ENCODE results near the gene ASIC5. TPM values are rescaled to one million over a fixed set of nuclear protein-coding genes. Genes with fewer than 3 reads are reported as not detected.
A peak's percentile ranks its signal among the peaks of the same experiment; 100 is the strongest.

Gene ASIC5, protein sequence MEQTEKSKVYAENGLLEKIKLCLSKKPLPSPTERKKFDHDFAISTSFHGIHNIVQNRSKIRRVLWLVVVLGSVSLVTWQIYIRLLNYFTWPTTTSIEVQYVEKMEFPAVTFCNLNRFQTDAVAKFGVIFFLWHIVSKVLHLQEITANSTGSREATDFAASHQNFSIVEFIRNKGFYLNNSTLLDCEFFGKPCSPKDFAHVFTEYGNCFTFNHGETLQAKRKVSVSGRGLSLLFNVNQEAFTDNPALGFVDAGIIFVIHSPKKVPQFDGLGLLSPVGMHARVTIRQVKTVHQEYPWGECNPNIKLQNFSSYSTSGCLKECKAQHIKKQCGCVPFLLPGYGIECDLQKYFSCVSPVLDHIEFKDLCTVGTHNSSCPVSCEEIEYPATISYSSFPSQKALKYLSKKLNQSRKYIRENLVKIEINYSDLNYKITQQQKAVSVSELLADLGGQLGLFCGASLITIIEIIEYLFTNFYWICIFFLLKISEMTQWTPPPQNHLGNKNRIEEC
- total RNA-seq (2012; rRNA removed) (not detected in 2 replicates), polyA plus RNA-seq (2012; rRNA removed) (not detected in 2 replicates), Bru-seq, nascent RNA (not detected), BruChase-seq, experiment 1, labeled RNA remaining after a 6-hour chase (not detected), BruChase-seq, experiment 2, labeled RNA remaining after a 2-hour chase (percentile 3 among the genes with signal in this experiment)
- not detected in 2 replicates for polyA plus RNA-seq (2012; cell fraction: cytosol; rRNA removed)
- polyA plus RNA-seq (2012; cell fraction: nucleus; rRNA removed; ENCODE audit: low replicate concordance), result not detected in 2 replicates
- long read RNA-seq, result 0 reads

DNA sequence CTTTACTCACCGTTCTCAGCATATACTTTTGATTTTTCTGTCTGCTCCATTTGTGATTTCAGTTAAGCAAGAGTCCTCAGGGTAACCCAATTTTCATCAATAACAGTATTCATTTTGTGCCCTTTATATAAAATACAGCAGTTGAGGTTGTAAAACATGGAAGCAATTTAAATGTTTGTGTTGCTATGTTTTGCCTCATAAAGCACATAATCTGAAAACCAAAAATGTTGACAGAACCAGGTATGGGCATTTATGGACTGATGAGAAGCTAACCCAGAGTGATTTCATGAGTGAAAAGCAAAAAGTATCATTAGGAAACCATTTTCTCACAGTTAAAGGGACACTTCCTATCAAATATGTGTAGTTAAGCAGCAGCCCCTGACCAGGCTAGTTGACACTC is at the start of gene ASIC5:
TSS of gene ASIC5 (minus strand) at position 101 of the 400 bp plus-strand sequence. CDS start at position 50, 51 bp downstream.
- Histone ChIP-seq H4K5ac (ENCODE audit: low read depth, low read length) (no peak within 1 kb of the TSS), H2BK15ac (ENCODE audit: low read depth, low read length) (no peak within 1 kb of the TSS), H3K36me3 (ENCODE audit: control insufficient read depth, insufficient read depth, low read length) (no peaks in the 10 kb centered on the region), H4K8ac (ENCODE audit: low read depth in 2 of 2, low read length in 2 of 2) (no peak within 1 kb of the TSS), H3K9ac (ENCODE audit: low read depth, low read length) (no peak within 1 kb of the TSS), H3K18ac (ENCODE audit: low read depth, low read length) (no peak within 1 kb of the TSS), H3K9me3 (ENCODE audit: control insufficient read depth, insufficient read depth, low read length) (no peaks in the 10 kb centered on the region), H3K4ac (ENCODE audit: low read depth, low read length) (no peak within 1 kb of the TSS), H2BK20ac (ENCODE audit: low read depth, low read length) (no peak within 1 kb of the TSS), H3K9me1 (ENCODE audit: insufficient read depth, low read length) (no peaks in the 10 kb centered on the region), H2AFZ (replicated peaks; ENCODE audit: low read length, poor library complexity) (no peak within 1 kb of the TSS), H3K56ac (ENCODE audit: extremely low read depth, insufficient read depth, low read length) (no peak within 1 kb of the TSS), H3K4me1 (ENCODE audit: control insufficient read depth, insufficient read depth, low read length) (no peaks in the 10 kb centered on the region), H4K20me1 (ENCODE audit: insufficient read depth, low read length) (no peaks in the 10 kb centered on the region), H3K14ac (replicated peaks; ENCODE audit: low read depth, low read length) (no peak within 1 kb of the TSS), H3K27ac (ENCODE audit: insufficient read depth, low read length) (no peak within 1 kb of the TSS), H3K79me1 (ENCODE audit: low read depth in 1 of 2, low read length in 2 of 2) (no peaks in the 10 kb centered on the region), H3K23ac (ENCODE audit: low read depth, low read length) (no peak within 1 kb of the TSS), H3K4me2 (ENCODE audit: low read depth, low read length) (no peak within 1 kb of the TSS), H2BK120ac (ENCODE audit: low read depth, low read length) (no peak within 1 kb of the TSS), H2BK5ac (ENCODE audit: low read depth, low read length, poor library complexity, severe bottlenecking) (no peak within 1 kb of the TSS), H4K91ac (ENCODE audit: insufficient read depth, low read depth, low read length) (no peak within 1 kb of the TSS), H3K4me3 (ENCODE audit: insufficient read depth, low read depth, low read length) (no peak within 1 kb of the TSS), H3K27me3 (ENCODE audit: control insufficient read depth, insufficient read depth, low read length) (no peaks in the 10 kb centered on the region), H2AK9ac (replicated peaks; ENCODE audit: low read depth, low read length, poor library complexity) (no peak within 1 kb of the TSS), H2AK5ac (ENCODE audit: low read depth, low read length) (no peak within 1 kb of the TSS)
- DNase-seq (no peak), ATAC-seq (ENCODE audit: low read depth) (no peak)
- intact Hi-C loops (cut with micrococcal nuclease) (no loop called here), in situ Hi-C loops (cut with MboI; ENCODE audit: low sequenced_read_pairs) (no loop called here), dilution Hi-C loops (cut with HindIII; ENCODE audit: low sequenced_read_pairs, unreplicated experiment) (no loop called here)
- ChIA-PET POLR2A (ENCODE audit: unreplicated experiment) (no interaction called here), CTCF (interaction anchor here (1.1 kb wide), 1 partner anchor 9 kb away, joined by 3 read pairs; no protein-coding TSS in a partner anchor)
- TF ChIP-seq SMC3 (IDR thresholded peaks at IDR 0.05; ENCODE audit: low read depth, low read length), result no peak
- TF ChIP-seq RCOR1 (IDR thresholded peaks at IDR 0.05; ENCODE audit: insufficient replicate concordance, low read length), result no peak
- no peak for TF ChIP-seq CHD1 (IDR thresholded peaks at IDR 0.05; ENCODE audit: low read depth, low read length)
- TF ChIP-seq MXI1 (IDR thresholded peaks at IDR 0.05; ENCODE audit: borderline replicate concordance, low read depth, low read length), result no peak
- no TSS peak for BruUV-seq (replicated peaks)
- WGBS, 2 experiments (ENCODE audit: extremely low coverage in 2 of 2, insufficient read length in 1 of 2), result no CpG with 5 or more reads among the region's 1 CpG
